ENCODE results near the gene ABHD17C. TPM values are rescaled to one million over a fixed set of nuclear protein-coding genes. Genes with fewer than 3 reads are reported as not detected.

ABHD17C gene
- total RNA-seq, 4 donors from 2014 or later = 41.0 to 96.0 (median 72.5) TPM

GRCh38 chr15:80721476-80721875 is 26.4 kb downstream of the ABHD17C start:
- no peak for DNase-seq
- no peaks in the 10 kb centered on the region for H3K4me1 ChIP-seq

GRCh38 chr15:80722811-80723210 is 27.7 kb downstream of the ABHD17C start:
- H3K4me1 ChIP-seq = no peaks in the 10 kb centered on the region
- no peak for TF ChIP-seq POLR2AphosphoS5 (IDR thresholded peaks at IDR 0.05)
- TF ChIP-seq POLR2A (IDR thresholded peaks at IDR 0.05) = no peak
- TF ChIP-seq CTCF (IDR thresholded peaks at IDR 0.05) = no peak
- no peak for TF ChIP-seq EP300 (IDR thresholded peaks at IDR 0.05; ENCODE audit: low read depth)
- H3K4me3 ChIP-seq = no peak overlapping the region
- H3K27me3 ChIP-seq = no peaks in the 10 kb centered on the region
- WGBS, 2 donors (ENCODE audit: low coverage in 1 of 2) = 80% methylated on average over 4 of the region's 4 CpGs; no CpG with 5 or more reads in 1 of the 2 donors
- H3K9me3 ChIP-seq = no peaks in the 10 kb centered on the region
- no peaks in the 10 kb centered on the region for H3K36me3 ChIP-seq
- no peak overlapping the region for H3K27ac ChIP-seq
- in situ Hi-C loops (cut with MboI; ENCODE audit: low pct_ligation_motif_present in 1 of 4, low pct_unique_long_range_greater_than_20kb in 1 of 4, low sequenced_read_pairs in 3 of 4) = no loop called here
- intact Hi-C loops (cut with DNase I; ENCODE audit: low total_unique reads) = loop anchor here (5.0 kb wide), 1 partner anchor 1291 kb away; the partner anchor contains the start of gene MINAR1
- no peak for DNase-seq

More at GRCh38 chr15:80721476-80721875, 26.4 kb downstream of the ABHD17C start:
- in situ Hi-C loops (cut with MboI; ENCODE audit: low pct_ligation_motif_present in 1 of 4, low pct_unique_long_range_greater_than_20kb in 1 of 4, low sequenced_read_pairs in 3 of 4) = no loop called here
- Histone ChIP-seq H3K27me3 (no peaks in the 10 kb centered on the region), H3K4me3 (no peak overlapping the region), H3K27ac (no peak overlapping the region), H3K9me3 (no peaks in the 10 kb centered on the region), H3K36me3 (no peaks in the 10 kb centered on the region)
- TF ChIP-seq POLR2A (IDR thresholded peaks at IDR 0.05) (no peak), EP300 (IDR thresholded peaks at IDR 0.05; ENCODE audit: low read depth) (no peak), CTCF (IDR thresholded peaks at IDR 0.05) (no peak), POLR2AphosphoS5 (IDR thresholded peaks at IDR 0.05) (no peak)
- 66 to 77% methylated on average over 5 to 7 of the region's 7 CpGs for WGBS, 2 donors (ENCODE audit: low coverage in 1 of 2)
- intact Hi-C loops (cut with DNase I; ENCODE audit: low total_unique reads) = loop anchor here (5.0 kb wide), 1 partner anchor 1289 kb away; the partner anchor contains the start of gene MINAR1

- intact Hi-C loops (cut with DNase I; ENCODE audit: low total_unique reads) (no loop called here), in situ Hi-C loops (cut with MboI; ENCODE audit: low pct_ligation_motif_present in 1 of 4, low pct_unique_long_range_greater_than_20kb in 1 of 4, low sequenced_read_pairs in 3 of 4) (no loop called here)
- H3K4me1 ChIP-seq = peaks cover 0 to 4% (median 2%) of the 10 kb centered on the region in 4 donors
- no peak for DNase-seq
- no peaks in the 10 kb centered on the region for H3K27me3 ChIP-seq
- H3K9me3 ChIP-seq = no peaks in the 10 kb centered on the region
- no peak for TF ChIP-seq EP300 (IDR thresholded peaks at IDR 0.05; ENCODE audit: low read depth)
- TF ChIP-seq CTCF (IDR thresholded peaks at IDR 0.05) = no peak
- TF ChIP-seq POLR2AphosphoS5 (IDR thresholded peaks at IDR 0.05) = no peak
- TF ChIP-seq POLR2A (IDR thresholded peaks at IDR 0.05) = no peak
- H3K36me3 ChIP-seq = no peaks in the 10 kb centered on the region
- no peak overlapping the region for H3K4me3 ChIP-seq
- 74 to 75% methylated on average over 3 to 4 of the region's 4 CpGs for WGBS, 2 donors (ENCODE audit: low coverage in 1 of 2)
- no peak overlapping the region for H3K27ac ChIP-seq
Observed at GRCh38 chr15:80727196-80727595, 32.1 kb downstream of the ABHD17C start.

GRCh38 chr15:80727596-80727995 is 32.5 kb downstream of the ABHD17C start:
- in situ Hi-C loops (cut with MboI; ENCODE audit: low pct_ligation_motif_present in 1 of 4, low pct_unique_long_range_greater_than_20kb in 1 of 4, low sequenced_read_pairs in 3 of 4) (no loop called here), intact Hi-C loops (cut with DNase I; ENCODE audit: low total_unique reads) (no loop called here)
- peaks cover 0 to 4% (median 2%) of the 10 kb centered on the region in 4 donors for H3K4me1 ChIP-seq
- no peak for TF ChIP-seq CTCF (IDR thresholded peaks at IDR 0.05)
- TF ChIP-seq EP300 (IDR thresholded peaks at IDR 0.05; ENCODE audit: low read depth) = no peak
- TF ChIP-seq POLR2AphosphoS5 (IDR thresholded peaks at IDR 0.05) = no peak
- TF ChIP-seq POLR2A (IDR thresholded peaks at IDR 0.05) = no peak
- no peaks in the 10 kb centered on the region for H3K9me3 ChIP-seq
- WGBS, 2 donors (ENCODE audit: low coverage in 1 of 2) = 90% methylated on average over 3 to 5 of the region's 5 CpGs
- no peak overlapping the region for H3K27ac ChIP-seq
- no peaks in the 10 kb centered on the region for H3K27me3 ChIP-seq
- no peak for DNase-seq
- H3K36me3 ChIP-seq = no peaks in the 10 kb centered on the region
- no peak overlapping the region for H3K4me3 ChIP-seq

Measured in transverse colon (tissue), 4 donors.